HepG2 (cell line): ENCODE measurements around the gene TMEM63B. TPM values are rescaled to one million over a fixed set of nuclear protein-coding genes. Genes with fewer than 3 reads are reported as not detected.

Source experiments
- AHR ChIP-seq: IDR thresholded peaks from 2 replicates; pipeline ENCODE4 v1.6.1; 2018; ENCODE audit warnings: missing genetic modification reagents, missing compliant biosample characterization
- AKAP8 ChIP-seq: sonication (generic); formaldehyde crosslinking; IDR thresholded peaks from 2 replicates; pipeline ENCODE4 v1.5.1; 2020; ENCODE audit warnings: mild to moderate bottlenecking, missing genetic modification reagents
- PPARG ChIP-seq: conservative IDR thresholded peaks from 2 replicates; pipeline ENCODE4 v1.6.1; 2016; ENCODE audit warnings: missing biosample characterization, missing genetic modification reagents
- REXO4 ChIP-seq: sonication (generic); formaldehyde crosslinking; IDR thresholded peaks from 2 replicates; pipeline ENCODE4 v1.8.0; 2022; ENCODE audit warnings: missing genetic modification reagents, mild to moderate bottlenecking, borderline replicate concordance
- polyA plus RNA-seq, 8 experiments: library from polyadenylated mRNA; depleted of rRNA in 3 of 8; stranded (reverse) in 7 of 8; unstranded in 1 of 8; fragments of >200 nt; fragmentation: Illumina TruSeq in 4 of 8; extraction: Trizol in 4 of 8; gene quantifications; 2 replicates each; pipeline versions ENCODE4 v1.2.1 to v1.2.3, GENCODE V29; 2011 to 2016; ENCODE audit warnings: low read depth in 4 of 8, missing spikeins in 1 of 8, mixed read lengths in 1 of 8; ENCODE audit not compliant: insufficient read depth in 1 of 8
- total RNA-seq, 5 experiments: library from RNA; depleted of rRNA; stranded (reverse); fragments of >200 nt; fragmentation: Illumina TruSeq; extraction: Trizol; gene quantifications; 2 replicates each; pipeline ENCODE4 v1.2.3, GENCODE V29; 2016; ENCODE audit warnings: low read depth in 1 of 5
- TF ChIP-seq, protein P1 (sequence below): sonication (generic); formaldehyde crosslinking; IDR thresholded peaks from 2 replicates; pipeline ENCODE4 v1.4.0; 2020; ENCODE audit warnings: missing genetic modification reagents, mild to moderate bottlenecking, borderline replicate concordance
- TF ChIP-seq, protein P2 (sequence below): sonication (generic); formaldehyde crosslinking; IDR thresholded peaks from one replicate; pipeline ENCODE4 v1.5.1; 2020; ENCODE audit warnings: mild to moderate bottlenecking, missing genetic modification reagents; ENCODE audit errors: not compliant biosample characterization
- TF ChIP-seq, protein P3 (sequence below): IDR thresholded peaks from 2 replicates; pipeline ENCODE4 v1.6.1; 2016; ENCODE audit warnings: missing compliant biosample characterization, missing genetic modification reagents, borderline replicate concordance
- TF ChIP-seq, protein P4 (sequence below): sonication (generic); formaldehyde crosslinking; IDR thresholded peaks from 2 replicates; pipeline ENCODE4 v1.4.0; 2020; ENCODE audit warnings: missing genetic modification reagents, mild to moderate bottlenecking, borderline replicate concordance
- TF ChIP-seq, protein P5 (sequence below): IDR thresholded peaks from 2 replicates; pipeline ENCODE4 v1.6.1; 2016; ENCODE audit warnings: mild to moderate bottlenecking

Gene TMEM63B
- total and polyA plus RNA-seq, 2 of the 13 experiments (the other 11 are each of a cell fraction or from before 2014, with no cell fraction given) = 27.4 to 75.8 TPM

DNA sequence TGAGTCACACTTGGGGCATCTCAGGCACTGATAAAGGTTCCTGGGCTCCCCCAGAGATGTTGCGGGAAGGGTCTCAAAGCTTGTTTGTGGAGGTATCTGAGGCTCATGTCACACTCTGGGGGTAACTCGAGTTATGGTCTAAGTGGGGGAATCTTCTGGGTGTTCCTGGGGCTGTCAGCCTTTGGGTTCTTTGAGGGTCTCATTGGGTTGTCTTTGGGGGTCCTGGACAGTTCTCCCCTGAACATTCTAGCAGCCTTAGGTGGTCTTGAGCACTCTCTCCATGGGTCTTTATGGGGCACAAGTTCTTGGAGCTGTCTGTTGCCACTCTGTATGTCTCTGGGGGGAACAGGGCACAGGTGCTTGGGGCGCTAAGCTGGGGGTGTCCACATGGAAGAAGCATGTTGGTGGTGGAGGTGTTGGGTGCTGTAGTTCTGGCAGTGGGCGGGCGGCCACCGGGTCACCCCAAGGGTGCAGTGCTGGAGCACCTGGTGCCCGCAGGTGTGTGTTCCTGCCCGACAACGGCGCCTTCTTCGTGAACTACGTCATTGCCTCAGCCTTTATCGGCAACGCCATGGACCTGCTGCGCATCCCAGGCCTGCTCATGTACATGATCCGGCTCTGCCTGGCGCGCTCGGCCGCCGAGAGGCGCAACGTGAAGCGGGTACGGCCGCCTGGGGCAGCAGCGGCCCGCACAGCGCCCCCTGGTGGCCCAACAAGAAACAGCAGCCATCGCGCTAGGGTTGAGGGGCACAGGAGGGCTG, 24.2 kb downstream of the TMEM63B start (continued):
- TF ChIP-seq, protein P1, sequence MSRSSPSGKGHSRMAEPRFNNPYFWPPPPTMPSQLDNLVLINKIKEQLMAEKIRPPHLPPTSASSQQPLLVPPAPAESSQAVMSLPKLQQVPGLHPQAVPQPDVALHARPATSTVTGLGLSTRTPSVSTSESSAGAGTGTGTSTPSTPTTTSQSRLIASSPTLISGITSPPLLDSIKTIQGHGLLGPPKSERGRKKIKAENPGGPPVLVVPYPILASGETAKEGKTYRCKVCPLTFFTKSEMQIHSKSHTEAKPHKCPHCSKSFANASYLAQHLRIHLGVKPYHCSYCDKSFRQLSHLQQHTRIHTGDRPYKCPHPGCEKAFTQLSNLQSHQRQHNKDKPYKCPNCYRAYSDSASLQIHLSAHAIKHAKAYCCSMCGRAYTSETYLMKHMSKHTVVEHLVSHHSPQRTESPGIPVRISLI (CRISPR knock-in tag) = peak; percentile 25; the same call in 1 of the 2 replicates
- TF ChIP-seq, protein P2, sequence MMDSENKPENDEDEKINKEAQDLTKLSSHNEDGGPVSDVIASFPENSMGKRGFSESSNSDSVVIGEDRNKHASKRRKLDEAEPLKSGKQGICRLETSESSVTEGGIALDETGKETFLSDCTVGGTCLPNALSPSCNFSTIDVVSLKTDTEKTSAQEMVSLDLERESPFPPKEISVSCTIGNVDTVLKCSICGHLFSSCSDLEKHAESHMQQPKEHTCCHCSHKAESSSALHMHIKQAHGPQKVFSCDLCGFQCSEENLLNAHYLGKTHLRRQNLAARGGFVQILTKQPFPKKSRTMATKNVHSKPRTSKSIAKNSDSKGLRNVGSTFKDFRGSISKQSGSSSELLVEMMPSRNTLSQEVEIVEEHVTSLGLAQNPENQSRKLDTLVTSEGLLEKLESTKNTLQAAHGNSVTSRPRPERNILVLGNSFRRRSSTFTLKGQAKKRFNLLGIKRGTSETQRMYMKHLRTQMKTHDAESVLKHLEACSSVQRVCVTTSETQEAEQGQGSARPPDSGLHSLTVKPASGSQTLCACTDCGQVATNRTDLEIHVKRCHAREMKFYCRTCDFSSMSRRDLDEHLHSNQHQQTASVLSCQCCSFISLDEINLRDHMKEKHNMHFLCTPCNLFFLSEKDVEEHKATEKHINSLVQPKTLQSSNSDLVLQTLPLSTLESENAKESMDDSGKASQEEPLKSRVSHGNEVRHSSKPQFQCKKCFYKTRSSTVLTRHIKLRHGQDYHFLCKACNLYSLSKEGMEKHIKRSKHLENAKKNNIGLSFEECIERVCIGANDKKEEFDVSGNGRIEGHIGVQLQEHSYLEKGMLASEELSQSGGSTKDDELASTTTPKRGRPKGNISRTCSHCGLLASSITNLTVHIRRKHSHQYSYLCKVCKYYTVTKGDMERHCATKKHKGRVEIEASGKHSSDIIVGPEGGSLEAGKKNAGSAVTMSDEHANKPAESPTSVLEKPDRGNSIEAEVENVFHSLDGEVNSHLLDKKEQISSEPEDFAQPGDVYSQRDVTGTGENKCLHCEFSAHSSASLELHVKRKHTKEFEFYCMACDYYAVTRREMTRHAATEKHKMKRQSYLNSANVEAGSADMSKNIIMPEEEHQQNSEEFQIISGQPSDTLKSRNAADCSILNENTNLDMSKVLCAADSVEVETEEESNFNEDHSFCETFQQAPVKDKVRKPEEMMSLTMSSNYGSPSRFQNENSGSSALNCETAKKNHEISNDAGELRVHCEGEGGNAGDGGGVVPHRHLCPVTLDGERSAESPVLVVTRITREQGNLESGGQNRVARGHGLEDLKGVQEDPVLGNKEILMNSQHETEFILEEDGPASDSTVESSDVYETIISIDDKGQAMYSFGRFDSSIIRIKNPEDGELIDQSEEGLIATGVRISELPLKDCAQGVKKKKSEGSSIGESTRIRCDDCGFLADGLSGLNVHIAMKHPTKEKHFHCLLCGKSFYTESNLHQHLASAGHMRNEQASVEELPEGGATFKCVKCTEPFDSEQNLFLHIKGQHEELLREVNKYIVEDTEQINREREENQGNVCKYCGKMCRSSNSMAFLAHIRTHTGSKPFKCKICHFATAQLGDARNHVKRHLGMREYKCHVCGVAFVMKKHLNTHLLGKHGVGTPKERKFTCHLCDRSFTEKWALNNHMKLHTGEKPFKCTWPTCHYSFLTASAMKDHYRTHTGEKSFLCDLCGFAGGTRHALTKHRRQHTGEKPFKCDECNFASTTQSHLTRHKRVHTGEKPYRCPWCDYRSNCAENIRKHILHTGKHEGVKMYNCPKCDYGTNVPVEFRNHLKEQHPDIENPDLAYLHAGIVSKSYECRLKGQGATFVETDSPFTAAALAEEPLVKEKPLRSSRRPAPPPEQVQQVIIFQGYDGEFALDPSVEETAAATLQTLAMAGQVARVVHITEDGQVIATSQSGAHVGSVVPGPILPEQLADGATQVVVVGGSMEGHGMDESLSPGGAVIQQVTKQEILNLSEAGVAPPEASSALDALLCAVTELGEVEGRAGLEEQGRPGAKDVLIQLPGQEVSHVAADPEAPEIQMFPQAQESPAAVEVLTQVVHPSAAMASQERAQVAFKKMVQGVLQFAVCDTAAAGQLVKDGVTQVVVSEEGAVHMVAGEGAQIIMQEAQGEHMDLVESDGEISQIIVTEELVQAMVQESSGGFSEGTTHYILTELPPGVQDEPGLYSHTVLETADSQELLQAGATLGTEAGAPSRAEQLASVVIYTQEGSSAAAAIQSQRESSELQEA = peak; percentile 66
- TF ChIP-seq PPARG (CRISPR knock-in tag) (peak; percentile 68), AHR (peak; percentile 94; the same call in 1 of the 2 replicates), AKAP8 (CRISPR knock-in tag) (peak; percentile 55; the same call in 1 of the 2 replicates), REXO4 (CRISPR knock-in tag) (peak; percentile 69; the same call in 1 of the 2 replicates)
- TF ChIP-seq, protein P3, sequence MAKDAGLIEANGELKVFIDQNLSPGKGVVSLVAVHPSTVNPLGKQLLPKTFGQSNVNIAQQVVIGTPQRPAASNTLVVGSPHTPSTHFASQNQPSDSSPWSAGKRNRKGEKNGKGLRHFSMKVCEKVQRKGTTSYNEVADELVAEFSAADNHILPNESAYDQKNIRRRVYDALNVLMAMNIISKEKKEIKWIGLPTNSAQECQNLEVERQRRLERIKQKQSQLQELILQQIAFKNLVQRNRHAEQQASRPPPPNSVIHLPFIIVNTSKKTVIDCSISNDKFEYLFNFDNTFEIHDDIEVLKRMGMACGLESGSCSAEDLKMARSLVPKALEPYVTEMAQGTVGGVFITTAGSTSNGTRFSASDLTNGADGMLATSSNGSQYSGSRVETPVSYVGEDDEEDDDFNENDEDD (CRISPR knock-in tag) = 0 out of 2 replicates have a peak, but pooled peaks have one; percentile 14
- TF ChIP-seq, protein P4, sequence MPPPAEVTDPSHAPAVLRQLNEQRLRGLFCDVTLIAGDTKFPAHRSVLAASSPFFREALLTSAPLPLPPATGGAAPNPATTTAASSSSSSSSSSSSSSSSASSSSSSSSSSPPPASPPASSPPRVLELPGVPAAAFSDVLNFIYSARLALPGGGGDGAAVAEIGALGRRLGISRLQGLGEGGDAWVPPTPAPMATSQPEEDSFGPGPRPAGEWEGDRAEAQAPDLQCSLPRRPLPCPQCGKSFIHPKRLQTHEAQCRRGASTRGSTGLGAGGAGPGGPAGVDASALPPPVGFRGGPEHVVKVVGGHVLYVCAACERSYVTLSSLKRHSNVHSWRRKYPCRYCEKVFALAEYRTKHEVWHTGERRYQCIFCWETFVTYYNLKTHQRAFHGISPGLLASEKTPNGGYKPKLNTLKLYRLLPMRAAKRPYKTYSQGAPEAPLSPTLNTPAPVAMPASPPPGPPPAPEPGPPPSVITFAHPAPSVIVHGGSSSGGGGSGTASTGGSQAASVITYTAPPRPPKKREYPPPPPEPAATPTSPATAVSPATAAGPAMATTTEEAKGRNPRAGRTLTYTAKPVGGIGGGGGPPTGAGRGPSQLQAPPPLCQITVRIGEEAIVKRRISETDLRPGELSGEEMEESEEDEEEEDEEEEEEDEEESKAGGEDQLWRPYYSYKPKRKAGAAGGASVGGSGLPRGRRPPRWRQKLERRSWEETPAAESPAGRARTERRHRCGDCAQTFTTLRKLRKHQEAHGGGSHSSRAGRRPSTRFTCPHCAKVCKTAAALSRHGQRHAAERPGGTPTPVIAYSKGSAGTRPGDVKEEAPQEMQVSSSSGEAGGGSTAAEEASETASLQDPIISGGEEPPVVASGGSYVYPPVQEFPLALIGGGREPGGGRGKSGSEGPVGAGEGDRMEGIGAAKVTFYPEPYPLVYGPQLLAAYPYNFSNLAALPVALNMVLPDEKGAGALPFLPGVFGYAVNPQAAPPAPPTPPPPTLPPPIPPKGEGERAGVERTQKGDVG (CRISPR knock-in tag) = peak; percentile 82; the same call in 1 of the 2 replicates
- TF ChIP-seq, protein P5, sequence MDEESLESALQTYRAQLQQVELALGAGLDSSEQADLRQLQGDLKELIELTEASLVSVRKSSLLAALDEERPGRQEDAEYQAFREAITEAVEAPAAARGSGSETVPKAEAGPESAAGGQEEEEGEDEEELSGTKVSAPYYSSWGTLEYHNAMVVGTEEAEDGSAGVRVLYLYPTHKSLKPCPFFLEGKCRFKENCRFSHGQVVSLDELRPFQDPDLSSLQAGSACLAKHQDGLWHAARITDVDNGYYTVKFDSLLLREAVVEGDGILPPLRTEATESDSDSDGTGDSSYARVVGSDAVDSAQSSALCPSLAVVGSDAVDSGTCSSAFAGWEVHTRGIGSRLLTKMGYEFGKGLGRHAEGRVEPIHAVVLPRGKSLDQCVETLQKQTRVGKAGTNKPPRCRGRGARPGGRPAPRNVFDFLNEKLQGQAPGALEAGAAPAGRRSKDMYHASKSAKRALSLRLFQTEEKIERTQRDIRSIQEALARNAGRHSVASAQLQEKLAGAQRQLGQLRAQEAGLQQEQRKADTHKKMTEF (CRISPR knock-in tag) = peak; percentile 65; the same call in 1 of the 2 replicates
